ENCODE data around the gene SENP5.

The SENP5 gene

GRCh38 chr3:196918968-196919367, 51.2 kb downstream of the SENP5 start:
- Histone ChIP-seq H3K4me3 (no peak overlapping the region), H3K27ac (no peak overlapping the region)
- TF ChIP-seq CTCF (IDR thresholded peaks at IDR 0.05), result no peak
- no peak for DNase-seq (ENCODE audit: low spot score)

- TF ChIP-seq CTCF (IDR thresholded peaks at IDR 0.05), result no peak
- H3K4me3 ChIP-seq, result no peak overlapping the region
- H3K27ac ChIP-seq, result no peak overlapping the region
- no peak for DNase-seq (ENCODE audit: low spot score)
These were observed 53.0 kb downstream of the SENP5 start for GRCh38 chr3:196920733-196921132.

DNA sequence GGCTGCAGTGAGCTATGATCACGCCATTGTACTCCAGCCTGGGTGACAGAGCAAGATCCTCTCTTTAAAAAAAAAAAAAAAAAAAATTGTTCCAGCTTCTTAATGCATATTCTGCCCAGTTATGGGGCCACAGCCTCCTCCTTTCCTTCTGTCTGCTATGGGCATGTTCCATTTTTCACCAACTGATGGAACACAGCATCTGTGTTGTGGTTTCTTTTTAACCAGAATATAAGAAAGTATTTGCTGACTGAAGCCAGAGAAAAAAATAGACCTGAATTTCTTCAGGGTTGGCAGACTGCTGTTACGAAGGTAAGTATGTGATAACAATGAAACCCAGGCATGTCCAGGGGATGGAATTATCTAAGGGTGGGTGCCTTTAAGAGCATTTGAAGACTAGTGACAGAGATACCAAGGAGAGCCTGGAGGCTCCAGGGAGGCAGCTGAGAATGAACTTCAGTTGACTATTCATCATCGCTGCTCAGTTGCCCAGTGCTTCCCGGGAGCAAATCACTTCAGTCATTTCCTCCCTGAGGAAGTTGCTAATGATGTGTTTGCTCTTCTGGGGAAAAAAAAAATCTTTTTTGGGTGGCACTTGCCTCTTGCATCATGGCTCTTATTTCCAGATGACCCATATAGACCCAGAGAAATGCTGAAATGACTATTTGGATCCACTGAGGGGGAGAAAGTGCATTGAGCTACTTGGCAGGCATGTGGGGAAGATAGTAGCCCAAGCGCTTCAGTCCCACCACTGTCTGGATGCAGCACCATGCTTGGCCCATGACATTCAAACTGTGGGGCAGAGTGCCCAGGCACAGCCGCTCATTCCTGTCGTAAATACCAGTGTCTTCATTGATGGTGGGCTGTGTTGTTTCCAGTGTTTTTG, 60.1 kb downstream of the SENP5 start:
- no peak for DNase-seq (ENCODE audit: low spot score)

DNA sequence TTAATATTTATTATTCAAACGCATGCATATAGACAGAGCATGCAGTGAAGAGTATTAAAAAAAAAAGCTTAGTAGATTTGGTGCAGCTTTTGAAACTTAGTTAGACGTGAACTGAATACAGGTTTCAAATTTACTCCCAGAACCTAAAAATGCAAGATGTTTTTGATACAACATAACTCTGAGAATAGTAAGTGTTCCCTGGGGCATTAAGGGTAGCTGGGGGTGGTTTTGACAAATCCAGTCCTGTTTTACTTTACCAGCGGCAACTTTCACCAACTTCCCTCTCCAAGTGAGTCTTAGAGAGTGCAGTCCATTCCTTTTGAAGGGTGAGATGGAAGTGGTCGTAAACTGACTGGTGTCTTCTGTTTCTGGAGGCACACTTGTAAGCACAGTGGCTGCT, 63.4 kb downstream of the SENP5 start:
- no peak for TF ChIP-seq CTCF (IDR thresholded peaks at IDR 0.05)
- Histone ChIP-seq H3K4me3 (no peak overlapping the region), H3K27ac (no peak overlapping the region)
- no peak for DNase-seq (ENCODE audit: low spot score)

More for the DNA sequence above, 60.1 kb downstream of the SENP5 start:
- no peak overlapping the region for H3K4me3 ChIP-seq
- TF ChIP-seq CTCF (IDR thresholded peaks at IDR 0.05), result no peak
- no peak overlapping the region for H3K27ac ChIP-seq

GRCh38 chr3:196931828-196932587, 64.3 kb downstream of the SENP5 start:
- H3K4me3 ChIP-seq, result no peak overlapping the region
- DNase-seq (ENCODE audit: low spot score), result no peak
- H3K27ac ChIP-seq, result no peak overlapping the region
- TF ChIP-seq CTCF (IDR thresholded peaks at IDR 0.05), result no peak

DNA sequence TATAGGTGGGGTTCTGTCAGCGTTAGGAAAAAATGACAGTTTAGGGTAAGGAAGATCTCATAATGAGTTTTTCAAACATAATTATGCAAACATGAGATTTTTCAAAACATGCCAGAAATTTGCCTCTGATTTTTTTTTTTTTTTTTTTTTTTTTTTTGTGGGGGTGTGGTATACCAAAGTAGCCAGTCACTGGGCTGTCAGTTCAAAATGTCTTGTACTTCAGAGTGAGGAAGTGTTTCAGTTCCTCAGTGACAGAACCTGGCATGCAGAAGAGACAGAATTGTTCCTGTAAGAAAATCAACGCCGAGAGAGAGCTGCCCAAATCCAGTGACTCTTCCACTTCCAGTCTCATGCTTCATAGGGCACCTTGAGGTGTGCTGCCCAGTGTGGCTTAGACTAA, 64.9 kb downstream of the SENP5 start:
- DNase-seq (ENCODE audit: low spot score), result no peak
- TF ChIP-seq CTCF (IDR thresholded peaks at IDR 0.05), result no peak

More for the DNA sequence above, 64.9 kb downstream of the SENP5 start:
- Histone ChIP-seq H3K4me3 (no peak overlapping the region), H3K27ac (no peak overlapping the region)

All from coronary artery (tissue), 2 donors.